Endothelial cell of umbilical vein (primary cell): ENCODE measurements around the gene BNC2. TPM values are rescaled to one million over a fixed set of nuclear protein-coding genes. Genes with fewer than 3 reads are reported as not detected.

ENCODE experiments used
- BruUV-seq: library from RNA; stranded (reverse); fragments of 400-500 nt; replicated peaks from 2 replicates; lab custom pipeline; 2021; lab: Mats Ljungman, UMichigan
- CTCF ChIA-PET: fragments of 300-600, 350-600 bp; sonication (Branson Sonifier 250); formaldehyde crosslinking; loops from one replicate; lab custom pipeline; 2021; ENCODE audit warnings: antibody characterized with exemption, inconsistent platforms; lab: Charles Lee
- POLR2A ChIA-PET: fragments of 300-600, 350-600 bp; sonication (Branson Sonifier 250); formaldehyde crosslinking; loops from one replicate; lab custom pipeline; 2021; ENCODE audit warnings: antibody characterized with exemption, inconsistent platforms; lab: Charles Lee
- DNase-seq: peaks from one replicate; pipeline ENCODE4 v3.0.0-alpha.2; 2011; ENCODE audit warnings: low read depth, low spot score
- FAIRE-seq: peaks from 2 replicates; lab custom pipeline; 2011; peaks lifted over from hg19 to GRCh38; lab: Jason Lieb, UNC
- H2AFZ ChIP-seq: 2 replicates; pipeline ENCODE4 v1.6.0; 2012; ENCODE audit warnings: low read depth, low read length, control low read depth, inconsistent platforms
- H3K27ac ChIP-seq: 2 replicates; pipeline ENCODE4 v1.5.1; 2011; ENCODE audit warnings: low read depth, mild to moderate bottlenecking, control low read depth, low read length, moderate library complexity; ENCODE audit not compliant: insufficient read depth
- H3K27me3 ChIP-seq, 2 experiments: 2 replicates each; pipeline versions ENCODE4 v1.6.0 to v1.6.1; 2011; ENCODE audit warnings: low read length in 2 of 2, mixed read lengths in 1 of 2; ENCODE audit not compliant: control insufficient read depth in 2 of 2, insufficient read depth in 2 of 2
- H3K36me3 ChIP-seq, 2 experiments: 2 replicates in 1 of 2; 3 replicates in 1 of 2; pipeline ENCODE4 v1.5.1; 2011; ENCODE audit warnings: low read length in 2 of 2, mild to moderate bottlenecking in 1 of 2, moderate library complexity in 1 of 2; ENCODE audit not compliant: control insufficient read depth in 2 of 2, insufficient read depth in 2 of 2; ENCODE audit errors: extremely low read depth in 1 of 2
- H3K4me1 ChIP-seq: 3 replicates; pipeline ENCODE4 v1.5.1; 2011; ENCODE audit warnings: mild to moderate bottlenecking, low read length; ENCODE audit not compliant: control insufficient read depth, insufficient read depth; ENCODE audit errors: extremely low read depth
- H3K4me2 ChIP-seq: 2 replicates; pipeline ENCODE4 v1.6.1; 2011; ENCODE audit warnings: low read length, control low read depth, mixed read lengths; ENCODE audit not compliant: insufficient read depth
- H3K4me3 ChIP-seq, 3 experiments: fragments of 200-600 bp in 1 of 3; sonication (generic), shearing (Covaris generic) in 1 of 3; replicated peaks in 1 of 3; 2 replicates each; pipeline ENCODE4 v1.5.1; 2011 to 2016; ENCODE audit warnings: control low read depth in 3 of 3, low read length in 3 of 3, mild to moderate bottlenecking in 2 of 3, inconsistent platforms in 1 of 3, low read depth in 1 of 3, moderate library complexity in 1 of 3; ENCODE audit not compliant: insufficient read depth in 1 of 3
- H3K79me2 ChIP-seq: 2 replicates; pipeline ENCODE4 v1.6.0; 2012; ENCODE audit warnings: low read length, inconsistent platforms; ENCODE audit not compliant: control insufficient read depth, insufficient read depth
- H3K9ac ChIP-seq: replicated peaks from 2 replicates; pipeline ENCODE3; 2011; ENCODE audit warnings: low read length, control low read depth; ENCODE audit not compliant: insufficient read depth; ENCODE audit errors: extremely low read depth
- H3K9me1 ChIP-seq: replicated peaks from 3 replicates; pipeline ENCODE4 v1.6.0; 2011; ENCODE audit warnings: mild to moderate bottlenecking, low read length; ENCODE audit not compliant: control insufficient read depth, insufficient read depth; ENCODE audit errors: extremely low read depth
- H3K9me3 ChIP-seq: replicated peaks from 2 replicates; pipeline ENCODE4 v1.5.1; 2012; ENCODE audit warnings: low read length, inconsistent platforms; ENCODE audit not compliant: control insufficient read depth, insufficient read depth
- H4K20me1 ChIP-seq: replicated peaks from 2 replicates; pipeline ENCODE3; 2011; ENCODE audit warnings: mild to moderate bottlenecking, low read length; ENCODE audit not compliant: control insufficient read depth, insufficient read depth; ENCODE audit errors: extremely low read depth
- CTCF ChIP-seq, 2 donors: IDR thresholded peaks; 1 replicate in 1 of 2; 2 replicates in 1 of 2; pipeline ENCODE4 v1.5.1; 2011; ENCODE audit warnings: low read length in 2 of 2, mild to moderate bottlenecking in 2 of 2, moderate library complexity in 2 of 2, control low read depth in 1 of 2, inconsistent platforms in 1 of 2, low read depth in 1 of 2; ENCODE audit not compliant: insufficient read depth in 1 of 2; ENCODE audit errors: extremely low read depth in 1 of 2
- EZH2 ChIP-seq: IDR thresholded peaks from 2 replicates; pipeline ENCODE4 v1.6.1; 2012; ENCODE audit warnings: borderline replicate concordance, low read depth, mild to moderate bottlenecking, moderate library complexity, low read length, inconsistent platforms; ENCODE audit not compliant: severe bottlenecking
- FOS ChIP-seq: IDR thresholded peaks from 2 replicates; pipeline ENCODE4 v1.6.1; 2011; ENCODE audit warnings: mild to moderate bottlenecking, low read length, moderate library complexity, borderline replicate concordance; ENCODE audit not compliant: insufficient read depth
- GATA2 ChIP-seq: IDR thresholded peaks from 2 replicates; pipeline ENCODE4 v1.7.0; 2011; ENCODE audit warnings: low read depth, mild to moderate bottlenecking, moderate library complexity, mixed read lengths, low read length; ENCODE audit not compliant: insufficient read length, insufficient read depth
- JUN ChIP-seq: IDR thresholded peaks from 2 replicates; pipeline ENCODE4 v1.6.1; 2011; ENCODE audit warnings: borderline replicate concordance, low read depth; ENCODE audit not compliant: insufficient read length, insufficient read depth
- MAX ChIP-seq: IDR thresholded peaks from 2 replicates; pipeline ENCODE4 v1.6.1; 2011; ENCODE audit not compliant: insufficient read depth, insufficient read length
- MYC ChIP-seq: IDR thresholded peaks from one replicate; pipeline ENCODE4 v1.6.1; 2011; ENCODE audit warnings: mild to moderate bottlenecking, low read depth, low read length
- POLR2A ChIP-seq: IDR thresholded peaks from 2 replicates; pipeline ENCODE4 v1.6.1; 2012; ENCODE audit warnings: low read depth, mild to moderate bottlenecking, control low read depth, low read length
- POLR2AphosphoS5 ChIP-seq: IDR thresholded peaks from 2 replicates; pipeline ENCODE4 v1.6.1; 2012; ENCODE audit warnings: low read depth, mild to moderate bottlenecking, control low read depth, low read length, moderate library complexity; ENCODE audit not compliant: insufficient read depth
- dilution Hi-C: fragments of 300-500 bp; cut with MboI; formaldehyde crosslinking; loops from one replicate; pipeline ENCODE4 v1.15.0; 2019; ENCODE audit warnings: low sequenced_read_pairs; ENCODE audit not compliant: extremely low pct_ligation_motif_present
- intact Hi-C: fragments of 100-400 bp; cut with micrococcal nuclease; formaldehyde crosslinking; loops from one replicate; pipeline ENCODE4 v1.10.0; 2022
- polyA plus RNA-seq, 4 experiments: library from polyadenylated mRNA; depleted of rRNA in 3 of 4; stranded (reverse) in 3 of 4; unstranded in 1 of 4; fragments of >200 nt; gene quantifications; 2 replicates each; pipeline versions ENCODE4 v1.2.1 to v1.2.3, GENCODE V29; 2011 to 2012; ENCODE audit warnings: missing spikeins in 1 of 4
- total RNA-seq: library from RNA; stranded (reverse); gene quantifications from 2 replicates; pipeline ENCODE4 v1.2.3, GENCODE V29; 2021

BNC2 gene
- total and polyA plus RNA-seq, 2 donors (not counting 3 experiments of a cell fraction or from before 2014, with no cell fraction given), result 12.1 to 34.3 TPM

GRCh38 chr9:16459421-16460148 is 410.9 kb downstream of the BNC2 start:
- DNase-seq (no peak), FAIRE-seq (no peak)
- H3K27ac ChIP-seq, result no peak overlapping the region
- H3K4me3 ChIP-seq, result no peak overlapping the region
- no peaks in the 10 kb centered on the region for H4K20me1 ChIP-seq
- H3K79me2 ChIP-seq, result peaks cover 5% of the 10 kb centered on the region
- POLR2A ChIA-PET, result no interaction called here
- H3K4me2 ChIP-seq, result no peak overlapping the region
- no peaks in the 10 kb centered on the region for H3K9me1 ChIP-seq
- dilution Hi-C loops (no loop called here), intact Hi-C loops (no loop called here)
- no peaks in the 10 kb centered on the region for H3K9me3 ChIP-seq
- TF ChIP-seq MYC (no peak), MAX (no peak), POLR2AphosphoS5 (no peak), JUN (no peak), CTCF (IDR thresholded peaks at IDR 0.05; ENCODE audit: extremely low read depth in 1 of 2, insufficient read depth in 1 of 2, low read depth in 1 of 2, low read length in 2 of 2) (no peak), FOS (no peak), EZH2 (no peak), GATA2 (no peak), POLR2A (no peak)
- BruUV-seq, result no TSS peak
- CTCF ChIA-PET, result interaction anchor here (1.0 kb wide), 1 partner anchor 245 kb away, joined by 3 read pairs; no protein-coding TSS in a partner anchor
- H3K4me1 ChIP-seq, result peaks cover 11% of the 10 kb centered on the region
- no peak overlapping the region for H2AFZ ChIP-seq
- H3K27me3 ChIP-seq, result no peaks in the 10 kb centered on the region
- H3K36me3 ChIP-seq, result no peaks in the 10 kb centered on the region
- no peak overlapping the region for H3K9ac ChIP-seq
